SK-N-SH treated with all-trans-retinoic acid at 6 μM for 48 hours (cell line): ENCODE data around the gene IKZF3.

Experiments used
- CSDC2 ChIP-seq: fragments of 250-450 bp; sonication (Bioruptor Pico); IDR thresholded peaks from 2 replicates; pipeline ENCODE4 v1.5.0; 2020; ENCODE audit warnings: mild to moderate bottlenecking, moderate library complexity
- CSRNP3 ChIP-seq: fragments of 250-450 bp; sonication (Bioruptor Pico); IDR thresholded peaks from 2 replicates; pipeline ENCODE4 v1.5.1; 2021; ENCODE audit warnings: mild to moderate bottlenecking, moderate library complexity
- ESRRG ChIP-seq: fragments of 250-450 bp; sonication (Bioruptor Pico); IDR thresholded peaks from 2 replicates; pipeline ENCODE4 v1.6.1; 2021; ENCODE audit warnings: mild to moderate bottlenecking
- OSR1 ChIP-seq: fragments of 250-450 bp; sonication (Bioruptor Pico); IDR thresholded peaks from 2 replicates; pipeline ENCODE4 v1.8.0; 2022; ENCODE audit warnings: moderate library complexity, mild to moderate bottlenecking, inconsistent platforms
- RARB ChIP-seq: fragments of 250-450 bp; sonication (Bioruptor Pico); IDR thresholded peaks from 2 replicates; pipeline ENCODE4 v1.8.0; 2021; ENCODE audit warnings: mild to moderate bottlenecking, moderate library complexity
- SNAI2 ChIP-seq: fragments of 250-450 bp; sonication (Bioruptor Pico); IDR thresholded peaks from 2 replicates; pipeline ENCODE4 v1.5.0; 2020; ENCODE audit warnings: mild to moderate bottlenecking, moderate library complexity
- TOX ChIP-seq: fragments of 250-450 bp; sonication (Bioruptor Pico); IDR thresholded peaks from 2 replicates; pipeline ENCODE4 v1.8.0; 2021; ENCODE audit warnings: mild to moderate bottlenecking, moderate library complexity, borderline replicate concordance
- ZFP3 ChIP-seq: fragments of 250-450 bp; sonication (Bioruptor Pico); IDR thresholded peaks from 2 replicates; pipeline ENCODE4 v1.5.0; 2020; ENCODE audit warnings: mild to moderate bottlenecking, moderate library complexity
- ZFP30 ChIP-seq: fragments of 450-650 bp; formaldehyde crosslinking; IDR thresholded peaks from 2 replicates; pipeline ENCODE4 v1.5.0; 2022; ENCODE audit warnings: mild to moderate bottlenecking, moderate library complexity
- ZNF565 ChIP-seq: fragments of 450-650 bp; formaldehyde crosslinking; conservative IDR thresholded peaks from 2 replicates; pipeline ENCODE4 v1.5.0; 2020; ENCODE audit warnings: low read depth, mild to moderate bottlenecking, moderate library complexity
- ZNF8 ChIP-seq: fragments of 450-650 bp; formaldehyde crosslinking; IDR thresholded peaks from 2 replicates; pipeline ENCODE4 v1.5.0; 2020; ENCODE audit warnings: mild to moderate bottlenecking, moderate library complexity

GRCh38 chr17:39724731-39725130 is 139.4 kb downstream of the IKZF3 start:
- TF ChIP-seq ZFP3 (CRISPR knock-in tag) (no peak), CSDC2 (no peak), OSR1 (CRISPR knock-in tag) (no peak), RARB (CRISPR knock-in tag) (no peak), TOX (CRISPR knock-in tag) (no peak), ZNF8 (CRISPR knock-in tag) (no peak), CSRNP3 (no peak), ZNF565 (CRISPR knock-in tag) (no peak), SNAI2 (CRISPR knock-in tag) (no peak), ZFP30 (CRISPR knock-in tag) (no peak), ESRRG (CRISPR knock-in tag) (no peak)
